Measurements from ENCODE around the gene BRD9.

- TF ChIP-seq CTCF (IDR thresholded peaks at IDR 0.05): no peak
- no peak for TF ChIP-seq POLR2AphosphoS5 (IDR thresholded peaks at IDR 0.05; ENCODE audit: insufficient read depth in 1 of 2, low read depth in 1 of 2)
- no peak for TF ChIP-seq POLR2A (IDR thresholded peaks at IDR 0.05)
These were observed 71.1 kb downstream of the BRD9 start for GRCh38 chr5:821504-821903.

All from vagina (tissue), 2 donors.